ENCODE measurements around the gene NEAT1.
A peak's percentile ranks its signal among the peaks of the same experiment; 100 is the strongest.
"Not testable (repeated sequence)": the region's sequence is repeated elsewhere in the genome, so short reads cannot be mapped to it uniquely, and the experiment has no call there.

NEAT1 gene

GRCh38 chr11:65411681-65412070 is 10.9 kb upstream of the NEAT1 start:
- DNase-seq = no peak

- no peak for DNase-seq
Measured at GRCh38 chr11:65412271-65413076, 10.1 kb upstream of the NEAT1 start.

GRCh38 chr11:65413077-65413664 is 9.4 kb upstream of the NEAT1 start:
- not testable (repeated sequence) for DNase-seq

GRCh38 chr11:65414776-65415498 is 7.7 kb upstream of the NEAT1 start:
- DNase-seq = no peak

GRCh38 chr11:65415499-65416340 is 6.9 kb upstream of the NEAT1 start:
- no peak for DNase-seq

- DNase-seq = peak; percentile 93
Measured at GRCh38 chr11:65416341-65416824, 6.2 kb upstream of the NEAT1 start.

- no peak for DNase-seq
Measured at GRCh38 chr11:65416841-65417701, 5.5 kb upstream of the NEAT1 start.

GRCh38 chr11:65417702-65418430 is 4.7 kb upstream of the NEAT1 start:
- DNase-seq = no peak

GRCh38 chr11:65418431-65418680 is 4.2 kb upstream of the NEAT1 start:
- peak; percentile 62 for DNase-seq

- DNase-seq = peak; percentile 97
Measured at GRCh38 chr11:65418681-65419459, 3.7 kb upstream of the NEAT1 start.

- peak; percentile 47 for DNase-seq
Measured at GRCh38 chr11:65419460-65419771, 3.2 kb upstream of the NEAT1 start.

GRCh38 chr11:65419772-65420481 is 2.7 kb upstream of the NEAT1 start:
- peak; percentile 92 for DNase-seq

GRCh38 chr11:65420506-65420905 is 2.1 kb upstream of the NEAT1 start:
- no peak for DNase-seq

GRCh38 chr11:65420979-65421793 is 1.4 kb upstream of the NEAT1 start:
- DNase-seq = peak; percentile 91

GRCh38 chr11:65421794-65422632 is 585 bp upstream of the NEAT1 start:
- DNase-seq = peak; percentile 98

- peak; percentile 42 for DNase-seq
Measured at GRCh38 chr11:65423516-65424204, 1.1 kb downstream of the NEAT1 start.

All from left hindlimb (tissue), 1 donor.